ENCODE measurements around the gene P2RY6. TPM values are rescaled to one million over a fixed set of nuclear protein-coding genes. Genes with fewer than 3 reads are reported as not detected.
"Not testable (repeated sequence)": the region's sequence is repeated elsewhere in the genome, so short reads cannot be mapped to it uniquely, and the experiment has no call there.

P2RY6 gene
- total RNA-seq, 4 donors from 2014 or later = 1.0 to 4.2 (median 2.4) TPM

DNA sequence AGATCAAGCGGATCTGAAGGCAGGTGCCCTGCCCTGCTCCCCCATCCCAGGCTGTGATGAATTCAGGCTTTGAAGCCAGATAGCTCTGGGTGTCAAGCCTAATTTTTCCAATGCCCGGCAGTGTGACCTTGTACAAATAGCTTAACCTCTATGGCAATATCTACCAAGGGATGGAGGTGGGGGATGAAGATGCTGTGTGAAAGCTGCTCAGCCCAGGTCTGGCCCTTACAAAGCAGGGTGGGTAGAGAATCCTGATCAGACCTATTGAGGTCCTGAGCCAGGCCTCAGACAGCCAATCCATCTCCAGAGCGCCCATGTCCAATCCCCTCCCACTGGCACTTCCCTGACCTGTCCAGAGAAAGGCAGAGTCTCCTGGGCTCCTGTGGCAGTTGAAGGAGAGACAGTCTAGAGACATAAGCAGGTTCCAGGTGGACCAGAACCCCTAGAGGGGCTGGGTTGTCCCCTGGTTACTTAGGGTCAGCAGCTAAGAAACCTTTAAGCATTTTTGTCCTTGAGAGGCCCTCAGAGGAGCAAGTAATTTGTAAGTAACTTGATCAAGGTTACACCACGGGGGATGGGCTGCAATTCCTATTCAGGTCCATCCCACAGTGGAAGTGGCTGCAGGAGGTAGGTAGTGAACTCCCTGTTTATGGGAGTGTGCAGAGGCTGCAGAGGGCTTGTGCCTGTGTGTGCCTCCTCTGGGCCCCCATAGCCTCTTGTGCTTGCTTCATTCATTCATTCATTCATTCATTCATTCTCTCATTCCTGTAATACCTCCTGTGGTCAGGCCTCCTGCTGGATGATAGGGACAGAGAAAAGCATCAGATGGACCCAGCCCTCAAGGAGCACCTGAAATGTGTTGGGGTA, 43.6 kb upstream of the P2RY6 start:
- ATAC-seq (ENCODE audit: low FRiP score) (no peak), DNase-seq (ENCODE audit: low spot score) (no peak)
- TF ChIP-seq, protein P1, sequence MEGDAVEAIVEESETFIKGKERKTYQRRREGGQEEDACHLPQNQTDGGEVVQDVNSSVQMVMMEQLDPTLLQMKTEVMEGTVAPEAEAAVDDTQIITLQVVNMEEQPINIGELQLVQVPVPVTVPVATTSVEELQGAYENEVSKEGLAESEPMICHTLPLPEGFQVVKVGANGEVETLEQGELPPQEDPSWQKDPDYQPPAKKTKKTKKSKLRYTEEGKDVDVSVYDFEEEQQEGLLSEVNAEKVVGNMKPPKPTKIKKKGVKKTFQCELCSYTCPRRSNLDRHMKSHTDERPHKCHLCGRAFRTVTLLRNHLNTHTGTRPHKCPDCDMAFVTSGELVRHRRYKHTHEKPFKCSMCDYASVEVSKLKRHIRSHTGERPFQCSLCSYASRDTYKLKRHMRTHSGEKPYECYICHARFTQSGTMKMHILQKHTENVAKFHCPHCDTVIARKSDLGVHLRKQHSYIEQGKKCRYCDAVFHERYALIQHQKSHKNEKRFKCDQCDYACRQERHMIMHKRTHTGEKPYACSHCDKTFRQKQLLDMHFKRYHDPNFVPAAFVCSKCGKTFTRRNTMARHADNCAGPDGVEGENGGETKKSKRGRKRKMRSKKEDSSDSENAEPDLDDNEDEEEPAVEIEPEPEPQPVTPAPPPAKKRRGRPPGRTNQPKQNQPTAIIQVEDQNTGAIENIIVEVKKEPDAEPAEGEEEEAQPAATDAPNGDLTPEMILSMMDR (IDR thresholded peaks at IDR 0.05) = no peak

DNA sequence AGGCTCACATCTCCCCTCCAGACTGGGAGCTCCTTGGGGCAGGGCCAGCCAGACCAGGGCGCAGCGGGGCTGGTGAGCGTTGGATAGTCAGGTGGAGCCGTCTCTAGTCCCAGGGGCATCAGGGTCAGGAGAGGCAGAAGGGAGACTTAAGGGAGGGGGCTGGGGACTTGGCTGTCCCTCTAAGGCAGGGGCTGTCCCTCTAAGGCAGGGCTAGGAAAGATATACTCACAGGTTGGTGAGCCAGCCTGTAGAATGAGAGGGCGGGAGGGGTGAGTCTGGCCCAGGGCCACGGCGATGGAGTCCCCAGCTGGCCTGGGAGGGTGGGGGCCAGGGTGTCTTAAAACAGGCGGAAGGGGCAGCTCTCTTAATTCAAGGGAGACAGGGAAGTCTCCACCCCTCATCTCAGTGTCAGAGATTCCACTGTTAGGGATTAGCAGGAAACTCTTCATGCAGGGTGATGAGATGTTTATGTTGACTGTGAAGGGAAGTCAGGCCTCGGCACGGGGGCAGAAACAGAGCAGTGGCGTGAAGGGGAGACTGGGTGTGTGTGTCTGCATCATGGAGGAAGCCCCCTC, 42.7 kb upstream of the P2RY6 start:
- TF ChIP-seq, protein P1 (IDR thresholded peaks at IDR 0.05) = no peak
- DNase-seq (ENCODE audit: low spot score) = no peak
- peak; percentile 25 for ATAC-seq (ENCODE audit: low FRiP score)

DNA sequence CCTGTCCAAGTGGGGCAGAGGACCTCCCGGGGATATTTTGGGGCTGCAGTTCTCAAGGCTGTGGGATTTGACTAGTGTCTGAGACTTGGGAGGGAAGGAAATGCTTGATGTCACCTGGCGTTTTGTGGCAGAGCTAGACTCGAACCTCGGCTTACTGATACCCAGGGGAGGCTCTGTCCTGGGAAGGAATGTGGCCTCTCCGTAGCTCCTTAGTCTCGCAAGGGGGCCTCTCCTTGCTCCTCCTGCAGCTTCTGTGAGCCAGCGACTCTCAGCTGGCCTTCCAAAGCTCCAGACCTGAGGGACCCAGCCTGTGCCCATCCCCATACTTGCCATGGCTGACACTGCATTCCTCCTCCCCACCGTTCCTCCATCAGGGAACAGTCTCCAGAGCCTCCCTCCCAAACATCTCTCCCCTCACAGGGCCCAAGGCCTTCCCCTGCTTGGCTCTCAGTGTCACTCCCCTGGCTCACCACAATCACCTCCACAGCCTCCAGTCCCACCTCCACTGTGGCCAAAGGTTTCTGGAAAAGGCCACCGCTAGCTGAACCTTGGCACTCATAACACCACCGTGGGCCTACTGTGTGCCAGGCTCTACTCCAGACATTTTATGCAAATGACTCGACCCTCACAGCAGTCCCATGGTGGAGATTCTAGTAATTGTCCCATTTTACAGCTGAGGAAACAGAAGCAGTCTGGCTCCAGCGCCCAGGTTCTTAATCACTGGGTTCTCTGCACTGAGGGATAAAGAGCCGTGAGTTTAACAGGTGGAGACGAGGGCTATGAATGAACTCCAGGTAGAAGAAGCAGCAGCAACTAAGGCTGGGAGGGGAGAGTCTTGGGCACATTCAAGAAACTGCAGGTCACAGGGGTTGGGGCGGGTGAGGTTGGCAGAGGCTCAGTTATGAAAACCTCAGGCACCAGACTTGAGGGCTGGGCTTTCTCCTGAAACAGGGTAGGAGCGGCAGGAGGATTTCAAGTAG, 42.0 kb upstream of the P2RY6 start:
- TF ChIP-seq, protein P1 (IDR thresholded peaks at IDR 0.05) = no peak
- DNase-seq (ENCODE audit: low spot score) = no peak
- no peak for ATAC-seq (ENCODE audit: low FRiP score)

DNA sequence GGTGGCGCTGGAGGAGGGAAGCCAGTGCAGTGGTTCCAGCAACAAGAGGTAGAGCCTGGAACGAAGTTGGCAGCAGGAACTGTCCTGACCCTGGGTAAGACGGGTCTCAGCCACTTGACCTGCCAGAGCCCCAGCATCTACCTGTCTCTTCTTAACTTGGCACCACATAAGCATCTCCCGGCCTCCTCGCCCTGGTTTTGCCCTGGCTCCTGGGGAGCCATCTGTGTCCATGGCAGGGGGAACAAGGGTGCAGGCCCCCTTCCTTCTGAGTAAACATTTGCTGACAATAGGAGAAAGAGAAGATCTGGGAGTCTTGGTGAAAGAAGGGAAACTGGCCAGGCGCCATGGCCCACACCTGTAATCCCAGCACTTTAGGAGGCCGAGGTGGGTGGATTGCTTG, 41.2 kb upstream of the P2RY6 start:
- TF ChIP-seq, protein P1 (IDR thresholded peaks at IDR 0.05) = no peak

DNA sequence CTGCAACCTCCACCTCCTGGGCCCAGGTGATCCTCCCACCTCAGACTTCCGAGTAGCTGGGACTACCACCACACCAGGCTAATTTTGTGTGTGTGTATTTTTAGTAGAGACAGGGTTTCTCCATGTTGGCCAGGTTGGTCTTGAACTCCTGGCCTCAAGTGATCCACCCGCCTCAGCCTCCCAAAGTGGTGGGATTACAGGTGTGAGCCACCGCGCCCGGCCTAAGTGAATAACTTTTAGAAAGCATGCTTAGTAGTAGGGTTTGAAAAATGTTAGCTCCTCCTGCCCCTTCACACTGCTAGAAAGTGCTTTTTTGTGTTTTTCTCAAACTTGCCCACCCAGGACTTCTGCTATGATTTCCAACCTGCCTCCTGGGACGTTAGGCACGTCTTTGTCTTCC, 39.7 kb upstream of the P2RY6 start:
- not testable (repeated sequence) for ATAC-seq (ENCODE audit: low FRiP score); DNase-seq (ENCODE audit: low spot score)

More for the DNA sequence above, 41.2 kb upstream of the P2RY6 start:
- no peak for DNase-seq (ENCODE audit: low spot score)
- ATAC-seq (ENCODE audit: low FRiP score) = no peak

DNA sequence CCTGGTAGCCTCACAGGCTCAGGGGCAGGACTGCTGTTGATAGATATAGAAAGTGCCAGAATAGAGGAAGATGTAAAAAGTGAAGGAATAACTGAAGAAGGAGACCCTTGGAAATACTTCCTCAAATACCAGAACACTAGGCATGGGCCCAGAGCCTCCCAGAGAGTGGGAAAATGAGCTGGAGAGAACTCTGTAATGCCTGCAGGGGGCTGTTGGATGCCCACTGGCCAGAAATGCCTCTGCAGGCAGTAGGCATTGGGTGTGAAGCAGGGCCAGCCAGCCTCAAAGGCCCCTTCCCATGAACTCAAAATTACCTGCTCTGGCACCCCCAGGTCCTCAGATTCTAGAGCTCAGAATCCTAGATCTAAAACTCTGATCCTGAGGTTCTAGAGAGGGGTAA, 38.9 kb upstream of the P2RY6 start:
- TF ChIP-seq, protein P1 (IDR thresholded peaks at IDR 0.05) = no peak
- DNase-seq (ENCODE audit: low spot score) (no peak), ATAC-seq (ENCODE audit: low FRiP score) (no peak)

All from omental fat pad (tissue), 4 donors.